IMR-90 (cell line): Measurements from ENCODE around the gene CDK18. TPM values are rescaled to one million over a fixed set of nuclear protein-coding genes. Genes with fewer than 3 reads are reported as not detected.

Experiments
- ATAC-seq: fragments of 200-7000 bp; cut with Tn5 transposase; 2 replicates; pipeline ENCODE4 v1.9.1; 2020; ENCODE audit warnings: low read depth, mild to moderate bottlenecking, moderate library complexity
- BruUV-seq: library from RNA; stranded (reverse); fragments of 400-500 nt; replicated peaks from 2 replicates; lab custom pipeline; 2021; lab: Mats Ljungman, UMichigan
- CTCF ChIA-PET: fragments of 300-600 bp; formaldehyde crosslinking; extraction: SDS; loops from one replicate; lab custom pipeline; 2021; ENCODE audit warnings: antibody characterized with exemption; lab: Yijun Ruan, JAX
- POLR2A ChIA-PET: fragments of 300-600 bp; sonication (Branson Sonifier 250); formaldehyde crosslinking; loops from one replicate; lab custom pipeline; 2022; ENCODE audit warnings: antibody characterized with exemption; ENCODE audit not compliant: unreplicated experiment; lab: Charles Lee
- DNase-seq: peaks from one replicate; pipeline ENCODE4 v3.0.0; 2013
- H2AFZ ChIP-seq: replicated peaks from 2 replicates; pipeline ENCODE3; 2013; ENCODE audit warnings: low read length, mild to moderate bottlenecking; ENCODE audit not compliant: poor library complexity
- H2AK5ac ChIP-seq: 2 replicates; pipeline ENCODE4 v1.6.1; 2013; ENCODE audit warnings: low read depth, low read length, inconsistent platforms
- H2AK9ac ChIP-seq: replicated peaks from 2 replicates; pipeline ENCODE3; 2013; ENCODE audit warnings: mild to moderate bottlenecking, low read depth, low read length, moderate library complexity; ENCODE audit not compliant: poor library complexity
- H2BK120ac ChIP-seq: 2 replicates; pipeline ENCODE4 v1.6.1; 2013; ENCODE audit warnings: low read depth, low read length, inconsistent platforms
- H2BK15ac ChIP-seq: 3 replicates; pipeline ENCODE4 v1.6.1; 2013; ENCODE audit warnings: low read depth, low read length, inconsistent platforms
- H2BK20ac ChIP-seq: 2 replicates; pipeline ENCODE4 v1.6.1; 2013; ENCODE audit warnings: low read depth, mild to moderate bottlenecking, inconsistent platforms, low read length, moderate library complexity
- H2BK5ac ChIP-seq: 2 replicates; pipeline ENCODE4 v1.6.1; 2013; ENCODE audit warnings: mild to moderate bottlenecking, low read depth, low read length, inconsistent platforms; ENCODE audit not compliant: poor library complexity, severe bottlenecking
- H3K14ac ChIP-seq: replicated peaks from 2 replicates; pipeline ENCODE4 v1.6.1; 2013; ENCODE audit warnings: low read depth, low read length, inconsistent platforms
- H3K18ac ChIP-seq: 2 replicates; pipeline ENCODE4 v1.6.1; 2013; ENCODE audit warnings: low read depth, low read length, control low read depth
- H3K23ac ChIP-seq: 2 replicates; pipeline ENCODE4 v1.6.1; 2013; ENCODE audit warnings: low read depth, low read length, inconsistent platforms
- H3K27ac ChIP-seq: 2 replicates; pipeline ENCODE4 v1.5.1; 2013; ENCODE audit warnings: mild to moderate bottlenecking, control low read depth, low read length; ENCODE audit not compliant: insufficient read depth
- H3K27me3 ChIP-seq: 2 replicates; pipeline ENCODE4 v1.6.1; 2013; ENCODE audit warnings: low read length; ENCODE audit not compliant: control insufficient read depth, insufficient read depth
- H3K36me3 ChIP-seq: 2 replicates; pipeline ENCODE4 v1.6.1; 2013; ENCODE audit warnings: low read length, mixed read lengths; ENCODE audit not compliant: control insufficient read depth, insufficient read depth
- H3K4ac ChIP-seq: 2 replicates; pipeline ENCODE4 v1.6.1; 2013; ENCODE audit warnings: low read depth, low read length, inconsistent platforms
- H3K4me1 ChIP-seq: 2 replicates; pipeline ENCODE4 v1.6.1; 2013; ENCODE audit warnings: low read length, mixed read lengths; ENCODE audit not compliant: control insufficient read depth, insufficient read depth
- H3K4me2 ChIP-seq: 2 replicates; pipeline ENCODE4 v1.6.1; 2013; ENCODE audit warnings: low read depth, mild to moderate bottlenecking, control low read depth, low read length, moderate library complexity
- H3K4me3 ChIP-seq: 2 replicates; pipeline ENCODE4 v1.5.1; 2013; ENCODE audit warnings: low read depth, mild to moderate bottlenecking, control low read depth, low read length, moderate library complexity; ENCODE audit not compliant: insufficient read depth
- H3K56ac ChIP-seq: 2 replicates; pipeline ENCODE4 v1.6.1; 2013; ENCODE audit warnings: low read length, inconsistent platforms; ENCODE audit not compliant: insufficient read depth; ENCODE audit errors: extremely low read depth
- H3K79me1 ChIP-seq, 2 experiments: 2 replicates each; pipeline ENCODE4 v1.6.1; 2013; ENCODE audit warnings: low read length in 2 of 2, inconsistent platforms in 1 of 2, low read depth in 1 of 2
- H3K9ac ChIP-seq: 2 replicates; pipeline ENCODE4 v1.6.1; 2013; ENCODE audit warnings: low read depth, low read length, control low read depth
- H3K9me1 ChIP-seq: 2 replicates; pipeline ENCODE4 v1.6.1; 2013; ENCODE audit warnings: low read length, inconsistent platforms; ENCODE audit not compliant: insufficient read depth
- H3K9me3 ChIP-seq: 2 replicates; pipeline ENCODE4 v1.6.1; 2013; ENCODE audit warnings: low read length; ENCODE audit not compliant: control insufficient read depth, insufficient read depth
- H4K20me1 ChIP-seq: 2 replicates; pipeline ENCODE4 v1.6.1; 2013; ENCODE audit warnings: low read length, inconsistent platforms; ENCODE audit not compliant: insufficient read depth
- H4K5ac ChIP-seq: 2 replicates; pipeline ENCODE4 v1.6.1; 2013; ENCODE audit warnings: mild to moderate bottlenecking, low read depth, low read length, control low read depth
- H4K8ac ChIP-seq, 2 experiments: 2 replicates each; pipeline ENCODE4 v1.6.1; 2013; ENCODE audit warnings: low read depth in 2 of 2, low read length in 2 of 2, control low read depth in 1 of 2, inconsistent platforms in 1 of 2
- H4K91ac ChIP-seq: 2 replicates; pipeline ENCODE4 v1.6.1; 2013; ENCODE audit warnings: low read depth, low read length, inconsistent platforms; ENCODE audit not compliant: insufficient read depth
- BHLHE40 ChIP-seq: fragments of 150-350 bp; IDR thresholded peaks from 2 replicates; pipeline ENCODE4 v1.6.1; 2016; ENCODE audit warnings: mild to moderate bottlenecking, low read depth, low read length
- CEBPB ChIP-seq: IDR thresholded peaks from 2 replicates; pipeline ENCODE4 v1.6.1; 2012; ENCODE audit warnings: low read depth, low read length, improper control_type of control experiment
- CHD1 ChIP-seq: IDR thresholded peaks from 2 replicates; pipeline ENCODE4 v1.6.1; 2012; ENCODE audit warnings: low read depth, low read length, improper control_type of control experiment
- FOS ChIP-seq: fragments of 150-350 bp; IDR thresholded peaks from 2 replicates; pipeline ENCODE4 v1.6.1; 2016; ENCODE audit warnings: low read depth, low read length
- MAFK ChIP-seq: IDR thresholded peaks from 2 replicates; pipeline ENCODE4 v1.6.1; 2012; ENCODE audit warnings: low read depth, low read length, improper control_type of control experiment
- MAZ ChIP-seq: IDR thresholded peaks from 2 replicates; pipeline ENCODE4 v1.6.1; 2012; ENCODE audit warnings: low read depth, mild to moderate bottlenecking, low read length, improper control_type of control experiment, moderate library complexity, borderline replicate concordance
- MXI1 ChIP-seq: IDR thresholded peaks from 2 replicates; pipeline ENCODE4 v1.6.1; 2012; ENCODE audit warnings: low read depth, mild to moderate bottlenecking, low read length, moderate library complexity, borderline replicate concordance
- NFE2L2 ChIP-seq: fragments of 150-350 bp; IDR thresholded peaks from 2 replicates; pipeline ENCODE4 v1.6.1; 2016; ENCODE audit warnings: low read depth, mild to moderate bottlenecking, low read length
- POLR2A ChIP-seq: IDR thresholded peaks from 2 replicates; pipeline ENCODE4 v1.6.1; 2012; ENCODE audit warnings: mild to moderate bottlenecking, low read depth, low read length
- RAD21 ChIP-seq: IDR thresholded peaks from 2 replicates; pipeline ENCODE4 v1.6.1; 2012; ENCODE audit warnings: low read length, improper control_type of control experiment
- RFX5 ChIP-seq: IDR thresholded peaks from 2 replicates; pipeline ENCODE4 v1.8.0; 2012; ENCODE audit warnings: low read depth, mild to moderate bottlenecking, low read length, moderate library complexity
- SMC3 ChIP-seq: fragments of 150-350 bp; IDR thresholded peaks from 2 replicates; pipeline ENCODE4 v1.6.1; 2016; ENCODE audit warnings: low read depth, mild to moderate bottlenecking, antibody characterized with exemption, low read length, moderate library complexity
- WGBS, 2 experiments: methylation state at CpG; one replicate each; pipeline versions ENCODE4 v1.1.5 to v1.1.7; 2013; ENCODE audit warnings: missing lambda C conversion rate in 2 of 2; ENCODE audit not compliant: insufficient read length in 1 of 2; ENCODE audit errors: extremely low coverage in 2 of 2; 5-methylcytosine and 5-hydroxymethylcytosine counted together
- dilution Hi-C: fragments of 300-500 bp; cut with HindIII; formaldehyde crosslinking; loops from one replicate; pipeline ENCODE4 v1.14.3; 2018; ENCODE audit warnings: low sequenced_read_pairs; ENCODE audit not compliant: unreplicated experiment
- in situ Hi-C: fragments of 300-500 bp; cut with MboI; formaldehyde crosslinking; loops from 3 replicates; pipeline ENCODE4 v1.14.3; 2019; ENCODE audit warnings: low sequenced_read_pairs, inconsistent platforms, mixed read lengths
- intact Hi-C: fragments of 100-400 bp; cut with micrococcal nuclease; formaldehyde crosslinking; loops from 2 replicates; pipeline ENCODE4 v1.10.0; 2022
- polyA plus RNA-seq, 3 experiments: library from polyadenylated mRNA; depleted of rRNA; stranded (reverse); fragments of >200 nt; gene quantifications; 2 replicates each; pipeline ENCODE4 v1.2.3, GENCODE V29; 2012; ENCODE audit warnings: low replicate concordance in 1 of 3
- total RNA-seq: library from RNA; depleted of rRNA; stranded (reverse); fragments of >200 nt; gene quantifications from 2 replicates; pipeline ENCODE4 v1.2.3, GENCODE V29; 2012
- TF ChIP-seq, protein P1 (sequence below): fragments of 150-350 bp; IDR thresholded peaks from 2 replicates; pipeline ENCODE4 v1.6.1; 2016; ENCODE audit warnings: low read depth, mild to moderate bottlenecking, low read length, moderate library complexity, borderline replicate concordance
- TF ChIP-seq, protein P2 (sequence below): fragments of 150-350 bp; IDR thresholded peaks from 2 replicates; pipeline ENCODE4 v1.6.1; 2017; ENCODE audit warnings: mild to moderate bottlenecking, antibody characterized with exemption, low read length, low read depth
- TF ChIP-seq, protein P3 (sequence below): conservative IDR thresholded peaks from 2 replicates; pipeline ENCODE4 v1.5.1; 2012; ENCODE audit warnings: mild to moderate bottlenecking, low read depth, low read length, improper control_type of control experiment

The CDK18 gene
- total and polyA plus RNA-seq, 2 of the 4 experiments (the other 2 are of a cell fraction), result 0.18 to 0.48 TPM

DNA sequence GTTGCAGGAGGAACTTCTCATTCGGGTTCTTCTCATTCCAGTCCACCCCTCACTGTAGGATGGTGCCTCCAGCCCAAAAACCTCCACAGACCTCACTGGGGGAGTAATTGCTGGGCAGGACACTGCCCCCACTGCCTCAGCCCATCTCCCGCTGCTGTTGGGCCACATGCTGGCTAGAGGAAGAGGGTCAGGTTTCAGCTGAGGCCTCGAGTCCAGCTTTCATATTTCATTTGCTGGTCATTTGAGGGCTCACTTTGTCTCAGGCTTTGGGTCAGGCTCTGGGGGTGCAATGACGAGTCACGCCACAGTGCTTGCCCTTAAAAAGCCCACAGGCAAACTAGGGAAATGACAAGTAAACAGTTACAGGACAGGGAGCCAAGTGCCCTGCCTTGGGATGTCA, 9.3 kb downstream of the CDK18 start:
- H3K23ac ChIP-seq, result no peak overlapping the region
- H3K14ac ChIP-seq, result no peak overlapping the region
- peaks cover 36% of the 10 kb centered on the region for H3K27me3 ChIP-seq
- H4K20me1 ChIP-seq, result no peaks in the 10 kb centered on the region; the same call in 1 of the 2 replicates
- ChIA-PET POLR2A (interaction anchor here (0.6 kb wide), 1 partner anchor 8 kb away, joined by 3 read pairs; no protein-coding TSS in a partner anchor), CTCF (no interaction called here)
- no peaks in the 10 kb centered on the region; the same call in 1 of the 2 replicates for H3K4me1 ChIP-seq
- dilution Hi-C loops (no loop called here), intact Hi-C loops (no loop called here), in situ Hi-C loops (no loop called here)
- TF ChIP-seq RFX5, result no peak
- no peak for TF ChIP-seq CHD1
- no peak for TF ChIP-seq FOS
- no peak for TF ChIP-seq CEBPB
- TF ChIP-seq, protein P1, sequence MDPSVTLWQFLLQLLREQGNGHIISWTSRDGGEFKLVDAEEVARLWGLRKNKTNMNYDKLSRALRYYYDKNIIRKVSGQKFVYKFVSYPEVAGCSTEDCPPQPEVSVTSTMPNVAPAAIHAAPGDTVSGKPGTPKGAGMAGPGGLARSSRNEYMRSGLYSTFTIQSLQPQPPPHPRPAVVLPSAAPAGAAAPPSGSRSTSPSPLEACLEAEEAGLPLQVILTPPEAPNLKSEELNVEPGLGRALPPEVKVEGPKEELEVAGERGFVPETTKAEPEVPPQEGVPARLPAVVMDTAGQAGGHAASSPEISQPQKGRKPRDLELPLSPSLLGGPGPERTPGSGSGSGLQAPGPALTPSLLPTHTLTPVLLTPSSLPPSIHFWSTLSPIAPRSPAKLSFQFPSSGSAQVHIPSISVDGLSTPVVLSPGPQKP, result no peak
- TF ChIP-seq SMC3, result no peak
- TF ChIP-seq, protein P2, sequence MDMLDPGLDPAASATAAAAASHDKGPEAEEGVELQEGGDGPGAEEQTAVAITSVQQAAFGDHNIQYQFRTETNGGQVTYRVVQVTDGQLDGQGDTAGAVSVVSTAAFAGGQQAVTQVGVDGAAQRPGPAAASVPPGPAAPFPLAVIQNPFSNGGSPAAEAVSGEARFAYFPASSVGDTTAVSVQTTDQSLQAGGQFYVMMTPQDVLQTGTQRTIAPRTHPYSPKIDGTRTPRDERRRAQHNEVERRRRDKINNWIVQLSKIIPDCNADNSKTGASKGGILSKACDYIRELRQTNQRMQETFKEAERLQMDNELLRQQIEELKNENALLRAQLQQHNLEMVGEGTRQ, result no peak
- TF ChIP-seq MXI1, result no peak
- no peak for TF ChIP-seq NFE2L2
- no peak for TF ChIP-seq BHLHE40
- no peak for TF ChIP-seq RAD21
- TF ChIP-seq POLR2A, result no peak
- TF ChIP-seq MAFK, result no peak
- TF ChIP-seq, protein P3, sequence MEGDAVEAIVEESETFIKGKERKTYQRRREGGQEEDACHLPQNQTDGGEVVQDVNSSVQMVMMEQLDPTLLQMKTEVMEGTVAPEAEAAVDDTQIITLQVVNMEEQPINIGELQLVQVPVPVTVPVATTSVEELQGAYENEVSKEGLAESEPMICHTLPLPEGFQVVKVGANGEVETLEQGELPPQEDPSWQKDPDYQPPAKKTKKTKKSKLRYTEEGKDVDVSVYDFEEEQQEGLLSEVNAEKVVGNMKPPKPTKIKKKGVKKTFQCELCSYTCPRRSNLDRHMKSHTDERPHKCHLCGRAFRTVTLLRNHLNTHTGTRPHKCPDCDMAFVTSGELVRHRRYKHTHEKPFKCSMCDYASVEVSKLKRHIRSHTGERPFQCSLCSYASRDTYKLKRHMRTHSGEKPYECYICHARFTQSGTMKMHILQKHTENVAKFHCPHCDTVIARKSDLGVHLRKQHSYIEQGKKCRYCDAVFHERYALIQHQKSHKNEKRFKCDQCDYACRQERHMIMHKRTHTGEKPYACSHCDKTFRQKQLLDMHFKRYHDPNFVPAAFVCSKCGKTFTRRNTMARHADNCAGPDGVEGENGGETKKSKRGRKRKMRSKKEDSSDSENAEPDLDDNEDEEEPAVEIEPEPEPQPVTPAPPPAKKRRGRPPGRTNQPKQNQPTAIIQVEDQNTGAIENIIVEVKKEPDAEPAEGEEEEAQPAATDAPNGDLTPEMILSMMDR, result no peak
- TF ChIP-seq MAZ, result no peak
- H2AK5ac ChIP-seq, result no peak overlapping the region
- H2BK120ac ChIP-seq, result no peak overlapping the region
- no peaks in the 10 kb centered on the region for H3K36me3 ChIP-seq
- H2AK9ac ChIP-seq, result peak overlapping the region; percentile 28
- H3K9ac ChIP-seq, result no peak overlapping the region
- no peak overlapping the region for H2AFZ ChIP-seq
- no peak overlapping the region for H2BK15ac ChIP-seq
- H2BK20ac ChIP-seq, result no peak overlapping the region
- no peaks in the 10 kb centered on the region for H3K9me1 ChIP-seq
- H3K56ac ChIP-seq, result no peak overlapping the region
- 0% methylated on average over 1 of the region's 5 CpGs; no CpG with 5 or more reads in 1 of the 2 experiments for WGBS, 2 experiments
- no peak overlapping the region for H3K4ac ChIP-seq
- H3K4me3 ChIP-seq, result no peak overlapping the region
- H4K91ac ChIP-seq, result no peak overlapping the region
- no peak overlapping the region for H2BK5ac ChIP-seq
- no TSS peak for BruUV-seq
- no peak overlapping the region for H4K5ac ChIP-seq
- H3K4me2 ChIP-seq, result no peak overlapping the region
- no peak overlapping the region for H4K8ac ChIP-seq
- H3K9me3 ChIP-seq, result no peaks in the 10 kb centered on the region
- no peak overlapping the region for H3K27ac ChIP-seq
- DNase-seq (no peak), ATAC-seq (no peak)
- H3K79me1 ChIP-seq, result no peaks in the 10 kb centered on the region
- H3K18ac ChIP-seq, result no peak overlapping the region
